ENCODE data around the gene TCEAL5. TPM values are rescaled to one million over a fixed set of nuclear protein-coding genes. Genes with fewer than 3 reads are reported as not detected.

Gene TCEAL5
- total and polyA plus RNA-seq, 8 donors = 0.43 to 1.7 (median 0.90) TPM; not detected in 4

- Histone ChIP-seq H3K4me3 (peak overlapping the region; percentile 53 to 62 (median 60)), H3K27ac (peak overlapping the region; percentile 83 to 88 (median 86)), H3K36me3 (no peaks in the 10 kb centered on the region), H3K27me3 (peaks cover 0 to 8% (median 0%) of the 10 kb centered on the region in 3 donors), H3K4me1 (peaks cover 0 to 9% (median 4%) of the 10 kb centered on the region in 4 donors), H3K9me3 (no peaks in the 10 kb centered on the region)
- TF ChIP-seq POLR2AphosphoS5 (IDR thresholded peaks at IDR 0.05) (no peak), EP300 (IDR thresholded peaks at IDR 0.05) (no peak), CTCF (IDR thresholded peaks at IDR 0.05) (no peak), POLR2A (IDR thresholded peaks at IDR 0.05) (no peak)
- intact Hi-C loops (cut with DNase I; ENCODE audit: low total_unique reads) = no loop called here
- WGBS, 5 donors = 0 to 25% (median 5%) methylated on average over 20 to 22 of the region's 22 CpGs
- DNase-seq = peak; percentile 42 to 87
Observed at GRCh38 chrX:103254171-103254824, 22.3 kb downstream of the TCEAL5 start.

- peak in 1 of 2 donors; percentile 34 for DNase-seq
- Histone ChIP-seq H3K27ac (peak overlapping the region; percentile 20 to 88 (median 86)), H3K4me3 (peak overlapping the region; percentile 53 to 62 (median 60)), H3K36me3 (no peaks in the 10 kb centered on the region), H3K27me3 (peaks cover 0 to 8% (median 0%) of the 10 kb centered on the region in 3 donors), H3K4me1 (peaks cover 0 to 9% (median 4%) of the 10 kb centered on the region in 4 donors), H3K9me3 (no peaks in the 10 kb centered on the region)
- intact Hi-C loops (cut with DNase I; ENCODE audit: low total_unique reads) = no loop called here
- no peak for TF ChIP-seq POLR2A (IDR thresholded peaks at IDR 0.05)
- TF ChIP-seq EP300 (IDR thresholded peaks at IDR 0.05) = no peak
- TF ChIP-seq CTCF (IDR thresholded peaks at IDR 0.05) = no peak
- no peak for TF ChIP-seq POLR2AphosphoS5 (IDR thresholded peaks at IDR 0.05)
- 22 to 51% (median 35%) methylated on average over 8 of the region's 8 CpGs for WGBS, 5 donors
Observed at GRCh38 chrX:103253608-103254007, 22.9 kb downstream of the TCEAL5 start.

GRCh38 chrX:103250977-103251376, 25.6 kb downstream of the TCEAL5 start:
- H3K9me3 ChIP-seq = no peaks in the 10 kb centered on the region
- no peaks in the 10 kb centered on the region for H3K36me3 ChIP-seq
- no peak overlapping the region for H3K4me3 ChIP-seq
- peaks cover 0 to 8% (median 0%) of the 10 kb centered on the region in 3 donors for H3K27me3 ChIP-seq
- intact Hi-C loops (cut with DNase I; ENCODE audit: low total_unique reads) = no loop called here
- H3K27ac ChIP-seq = no peak overlapping the region
- peaks cover 0 to 9% (median 4%) of the 10 kb centered on the region in 4 donors for H3K4me1 ChIP-seq
- peak in 1 of 2 donors; percentile 31 for DNase-seq
- 45 to 76% (median 52%) methylated on average over 5 of the region's 5 CpGs for WGBS, 5 donors
- no peak for TF ChIP-seq CTCF (IDR thresholded peaks at IDR 0.05)
- no peak for TF ChIP-seq POLR2AphosphoS5 (IDR thresholded peaks at IDR 0.05)
- TF ChIP-seq EP300 (IDR thresholded peaks at IDR 0.05) = no peak
- no peak for TF ChIP-seq POLR2A (IDR thresholded peaks at IDR 0.05)

GRCh38 chrX:103249805-103250204, 26.7 kb downstream of the TCEAL5 start:
- intact Hi-C loops (cut with DNase I; ENCODE audit: low total_unique reads) = no loop called here
- no peak for TF ChIP-seq POLR2AphosphoS5 (IDR thresholded peaks at IDR 0.05)
- TF ChIP-seq EP300 (IDR thresholded peaks at IDR 0.05) = no peak
- TF ChIP-seq POLR2A (IDR thresholded peaks at IDR 0.05) = no peak
- TF ChIP-seq CTCF (IDR thresholded peaks at IDR 0.05) = no peak
- Histone ChIP-seq H3K4me1 (peaks cover 0 to 9% (median 4%) of the 10 kb centered on the region in 4 donors), H3K4me3 (no peak overlapping the region), H3K9me3 (no peaks in the 10 kb centered on the region), H3K36me3 (no peaks in the 10 kb centered on the region), H3K27ac (no peak overlapping the region), H3K27me3 (peaks cover 0 to under 1% (median 0%) of the 10 kb centered on the region in 3 donors)
- no peak for DNase-seq
- 49 to 89% (median 71%) methylated on average over 1 of the region's 1 CpG for WGBS, 5 donors

Measured in stomach (tissue), 9 donors.